Stimulated activated CD4-positive, alpha-beta T cell treated with anti-CD3 and anti-CD28 coated beads, TNF-alpha, amount 100 ng/mL, for 1 hour (primary cell): ENCODE data around the gene CMTM7.
"Not testable (repeated sequence)": the region's sequence is repeated elsewhere in the genome, so short reads cannot be mapped to it uniquely, and the experiment has no call there.

Source experiments
- DNase-seq, 3 donors: peaks; one replicate each; pipeline ENCODE4 v3.0.0-alpha.2; 2020; ENCODE audit warnings: low read depth in 3 of 3, low spot score in 1 of 3

CMTM7 gene

GRCh38 chr3:32381922-32382321 is 9.7 kb upstream of the CMTM7 start:
- no peak for DNase-seq

GRCh38 chr3:32383136-32383711 is 8.4 kb upstream of the CMTM7 start:
- DNase-seq: no peak

- DNase-seq: no peak
Measured at GRCh38 chr3:32384938-32385337, 6.7 kb upstream of the CMTM7 start.

GRCh38 chr3:32387512-32387911 is 4.1 kb upstream of the CMTM7 start:
- no peak for DNase-seq

DNA sequence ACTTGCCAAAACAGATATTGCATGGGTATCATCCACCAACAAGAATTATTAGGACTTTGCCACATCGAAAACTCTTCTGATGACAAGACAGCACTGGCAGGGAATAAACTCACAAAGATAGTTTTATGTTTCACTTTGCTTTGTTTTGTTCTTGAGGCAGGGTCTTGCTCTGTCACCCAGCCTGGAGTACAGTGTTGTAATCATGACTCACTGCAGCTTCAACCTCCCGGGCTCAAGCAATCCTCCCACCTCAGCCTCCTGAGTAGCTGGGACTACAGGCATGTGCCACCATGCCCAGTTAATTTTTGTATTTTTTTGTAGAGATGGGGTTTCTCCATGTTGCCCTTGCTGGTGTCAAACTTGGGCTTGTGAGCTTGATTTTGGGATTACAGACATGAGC is 2.1 kb upstream of the CMTM7 start:
- not testable (repeated sequence) for DNase-seq

DNA sequence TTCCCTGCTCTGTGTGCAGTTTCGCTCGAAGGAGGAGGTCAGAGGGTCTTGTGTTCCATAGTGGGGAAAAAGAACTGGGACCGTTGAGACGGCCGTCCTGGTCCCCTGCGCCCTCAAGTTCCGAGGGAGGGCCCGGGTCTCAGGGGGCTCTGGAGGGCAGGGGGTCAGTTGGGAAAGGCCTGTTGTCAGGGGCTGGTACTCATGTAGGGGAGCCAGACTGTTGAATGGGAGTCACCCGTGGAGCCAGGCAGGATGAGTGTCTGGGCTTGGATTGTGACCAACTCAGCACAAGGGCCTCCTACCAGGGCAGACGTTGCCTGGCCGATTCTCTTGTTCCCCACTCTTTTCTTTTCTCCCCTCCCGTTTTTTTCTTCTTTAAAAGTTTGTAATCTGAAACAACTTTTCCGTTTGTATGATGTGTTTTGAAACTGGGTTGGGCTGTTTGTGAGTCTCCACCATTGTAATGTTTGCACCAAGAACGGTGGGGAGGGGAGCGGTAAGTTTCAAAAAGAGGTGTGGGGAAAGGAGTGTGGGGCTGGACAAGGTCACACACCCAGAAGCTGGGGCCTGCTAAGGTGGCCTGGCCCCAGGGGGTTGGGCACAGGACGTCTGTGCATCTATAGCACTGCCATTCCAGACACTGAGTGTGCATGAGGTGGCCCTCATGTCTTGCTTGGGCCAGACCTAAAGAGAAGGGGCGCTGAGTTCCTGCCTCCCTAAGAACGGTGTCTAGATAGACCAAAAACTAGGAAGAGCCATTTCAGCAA is 1.1 kb downstream of the CMTM7 start:
- no peak for DNase-seq

DNA sequence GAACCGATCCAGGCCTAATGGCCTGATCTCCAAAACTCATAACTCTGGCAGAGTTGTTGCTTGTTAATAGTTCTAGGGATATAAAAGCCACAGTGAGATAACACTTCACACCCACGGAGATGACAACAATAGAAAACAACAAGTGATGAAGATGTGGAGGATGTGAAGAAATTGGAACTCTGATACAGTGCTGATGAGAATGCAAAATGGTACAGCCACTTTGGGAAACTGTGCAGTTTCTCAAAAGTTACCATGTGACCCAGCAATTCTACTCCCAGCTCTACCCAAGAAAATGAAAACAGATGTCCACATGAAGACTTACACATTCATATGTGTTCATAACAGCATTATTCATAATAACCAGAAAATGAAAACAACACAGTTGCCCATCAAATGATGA is 3.8 kb downstream of the CMTM7 start:
- no peak for DNase-seq

- no peak for DNase-seq
Measured at GRCh38 chr3:32397941-32398340, 6.3 kb downstream of the CMTM7 start.

DNA sequence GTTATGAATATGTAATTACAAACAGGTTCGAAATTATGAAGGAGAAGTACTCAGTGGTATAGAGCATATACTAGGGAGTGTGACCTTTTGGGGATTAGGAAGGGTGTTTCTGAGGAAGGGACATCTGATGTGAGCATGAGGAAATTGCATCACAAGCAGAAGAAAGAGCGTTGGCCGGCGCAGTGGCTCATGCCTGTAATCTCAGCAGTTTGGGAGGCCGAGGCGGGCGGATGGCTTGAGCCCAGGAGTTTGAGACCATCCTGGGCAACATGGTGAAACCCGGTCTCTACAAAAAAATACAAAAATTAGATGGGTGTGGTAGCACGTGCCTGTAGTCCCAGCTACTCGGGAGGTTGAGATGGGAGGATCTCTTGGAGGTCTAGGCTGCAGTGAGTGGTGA is 6.9 kb downstream of the CMTM7 start:
- DNase-seq: no peak

DNA sequence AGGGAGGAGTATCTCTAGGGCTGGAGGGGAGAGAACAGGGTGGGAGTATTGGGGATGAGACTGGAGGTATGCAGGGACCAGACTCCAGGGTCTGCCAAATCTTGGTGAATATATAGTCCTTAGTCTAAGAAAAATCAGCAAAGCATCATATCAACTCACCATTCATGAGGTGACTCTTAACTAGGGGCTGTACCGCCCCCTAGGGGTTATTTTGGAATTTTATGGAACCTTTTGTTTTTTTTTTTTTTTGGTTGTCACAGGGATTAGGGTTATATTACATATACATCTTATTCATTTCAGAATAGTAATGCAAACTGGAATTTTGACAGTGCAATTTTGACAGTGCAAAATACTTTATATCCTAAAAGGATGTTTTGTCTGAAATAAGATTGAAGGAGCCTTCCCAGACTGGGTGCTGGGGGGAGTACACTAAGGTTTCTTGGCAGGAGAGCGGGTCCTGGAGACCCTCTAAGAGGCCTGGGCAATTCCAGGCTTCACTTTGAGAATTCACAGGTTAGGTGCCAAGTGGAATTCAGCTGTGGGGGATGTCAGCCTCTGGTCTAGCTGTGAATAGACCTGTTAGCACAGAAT is 7.5 kb downstream of the CMTM7 start:
- no peak for DNase-seq

GRCh38 chr3:32401126-32401525 is 9.5 kb downstream of the CMTM7 start:
- DNase-seq: no peak

GRCh38 chr3:32401556-32402081 is 10.0 kb downstream of the CMTM7 start:
- DNase-seq: peak in 1 of 3 donors; percentile 32

- DNase-seq: no peak
Measured at GRCh38 chr3:32403663-32404062, 12.0 kb downstream of the CMTM7 start.

DNA sequence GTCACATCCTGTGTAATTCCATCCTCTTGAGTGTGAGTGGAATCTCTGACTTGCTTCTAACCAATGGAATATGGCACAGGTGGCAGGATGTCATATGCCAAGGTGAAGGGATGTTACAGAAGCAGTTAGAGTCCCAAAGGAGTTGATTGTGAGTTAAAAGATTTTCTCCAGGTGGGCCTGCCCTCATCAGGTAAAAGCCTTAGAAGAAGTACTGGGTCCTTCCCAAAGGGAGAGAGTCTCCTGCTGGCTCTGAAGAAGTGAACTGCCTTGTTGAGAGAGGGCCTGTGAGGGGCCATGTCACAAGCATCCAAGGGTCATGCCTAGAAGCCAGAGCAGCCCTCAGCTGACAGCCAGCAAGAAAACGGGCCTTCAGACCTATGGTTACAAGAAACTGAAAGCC is 13.1 kb downstream of the CMTM7 start:
- no peak for DNase-seq

GRCh38 chr3:32405155-32405554 is 13.5 kb downstream of the CMTM7 start:
- no peak for DNase-seq

- no peak for DNase-seq
Measured at GRCh38 chr3:32405711-32406323, 14.2 kb downstream of the CMTM7 start.

- DNase-seq: no peak
Measured at GRCh38 chr3:32406486-32407408, 15.1 kb downstream of the CMTM7 start.

DNA sequence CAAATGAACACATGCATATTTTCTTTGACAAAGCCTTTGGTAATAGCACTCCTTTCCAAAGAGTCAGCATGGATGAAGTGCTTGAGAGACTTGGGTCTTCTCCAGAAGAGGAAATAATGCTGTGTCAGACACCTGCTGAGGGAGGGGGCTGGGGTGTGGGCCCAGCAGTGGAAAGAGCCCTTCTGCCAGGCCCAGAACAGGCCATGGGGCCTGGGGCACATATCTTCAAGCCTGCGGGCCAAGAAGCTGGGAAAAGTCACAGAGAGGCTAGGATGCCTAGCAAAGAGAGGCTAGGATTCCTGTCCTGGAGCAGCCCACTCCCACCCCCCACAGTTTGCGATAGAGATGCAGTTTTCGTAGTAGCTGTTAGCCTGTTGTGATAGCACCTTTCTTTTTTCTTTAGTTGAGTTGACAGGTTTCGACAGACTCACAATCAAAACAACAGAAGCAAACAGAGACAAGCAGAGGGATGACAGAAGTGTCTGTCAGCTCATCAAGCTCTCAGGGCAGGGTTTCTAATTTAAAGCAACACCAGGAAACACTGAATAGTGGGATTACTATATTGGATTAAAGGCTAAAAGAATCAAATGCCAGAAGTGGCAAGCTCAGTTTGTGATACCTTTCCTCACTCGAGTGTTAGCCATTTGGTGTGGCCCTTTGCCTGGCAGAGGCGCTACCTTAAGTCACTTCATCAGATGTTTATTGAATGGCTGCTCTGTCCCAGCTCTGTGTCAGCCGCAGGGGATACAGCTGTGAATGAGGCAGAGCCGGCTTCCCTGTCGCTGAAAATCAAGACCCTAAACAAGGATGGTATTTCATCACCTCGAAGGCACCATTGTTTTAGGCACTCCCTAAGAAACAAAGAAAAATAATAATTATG is 19.0 kb downstream of the CMTM7 start:
- no peak for DNase-seq

DNA sequence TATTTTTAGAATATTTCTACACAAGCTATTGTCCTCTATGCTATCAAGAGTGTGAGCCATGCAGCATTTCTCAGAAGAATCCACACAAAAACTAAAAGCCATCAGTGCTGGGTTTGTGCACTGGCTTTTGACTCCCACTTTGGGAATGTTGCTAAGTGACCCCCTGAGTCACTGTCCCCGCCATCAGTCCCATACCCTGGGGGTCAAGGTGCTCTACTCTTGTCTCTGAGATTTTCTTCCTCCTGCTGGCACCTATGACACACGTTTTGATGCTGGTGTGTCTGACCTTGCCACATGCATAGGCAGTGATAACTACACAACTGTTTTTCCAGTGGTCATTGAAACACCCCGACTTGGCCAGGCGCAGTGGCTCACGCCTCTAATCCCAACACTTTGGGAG is 19.8 kb downstream of the CMTM7 start:
- DNase-seq: no peak

DNA sequence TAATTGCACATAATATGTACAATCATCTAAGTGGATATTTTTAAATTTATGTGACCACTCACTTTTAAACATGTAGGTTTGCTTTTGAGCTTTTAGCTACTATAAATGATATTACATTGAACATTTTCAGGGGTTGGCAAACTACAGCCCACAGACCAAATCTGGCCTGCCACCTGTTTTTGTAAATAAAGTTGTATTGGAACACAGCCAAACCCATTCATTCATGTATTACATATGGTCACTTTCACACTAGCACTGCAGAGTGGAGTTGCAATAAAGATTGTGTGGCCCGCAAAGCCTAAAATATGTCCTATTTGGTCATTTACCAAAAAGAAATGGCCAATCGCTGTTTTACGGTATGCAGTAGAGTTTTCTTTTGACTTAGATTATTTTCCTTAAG is 21.2 kb downstream of the CMTM7 start:
- DNase-seq: no peak
